ENCODE results near the gene C1orf141.

DNA sequence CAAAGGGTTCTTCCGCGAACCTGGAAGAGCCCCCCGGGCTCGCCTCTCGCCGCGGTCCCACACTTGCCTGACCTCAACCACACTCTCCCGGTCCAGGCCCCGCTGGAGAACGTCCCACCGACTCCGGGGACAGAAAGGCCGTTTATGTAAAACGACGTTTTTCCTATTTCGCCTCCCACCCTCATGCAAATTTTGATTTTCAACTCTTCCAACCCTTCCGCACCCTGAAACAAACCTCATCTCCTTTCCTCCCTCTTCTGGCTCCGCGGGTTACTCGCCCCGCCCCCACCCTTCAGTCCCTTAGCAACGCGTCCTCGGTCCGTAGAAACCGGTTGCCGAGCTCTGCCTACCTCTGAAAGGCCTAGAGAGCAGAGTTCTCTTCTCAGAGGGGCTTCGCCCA lies at the start of gene C1orf141:
- TF ChIP-seq, protein P1, sequence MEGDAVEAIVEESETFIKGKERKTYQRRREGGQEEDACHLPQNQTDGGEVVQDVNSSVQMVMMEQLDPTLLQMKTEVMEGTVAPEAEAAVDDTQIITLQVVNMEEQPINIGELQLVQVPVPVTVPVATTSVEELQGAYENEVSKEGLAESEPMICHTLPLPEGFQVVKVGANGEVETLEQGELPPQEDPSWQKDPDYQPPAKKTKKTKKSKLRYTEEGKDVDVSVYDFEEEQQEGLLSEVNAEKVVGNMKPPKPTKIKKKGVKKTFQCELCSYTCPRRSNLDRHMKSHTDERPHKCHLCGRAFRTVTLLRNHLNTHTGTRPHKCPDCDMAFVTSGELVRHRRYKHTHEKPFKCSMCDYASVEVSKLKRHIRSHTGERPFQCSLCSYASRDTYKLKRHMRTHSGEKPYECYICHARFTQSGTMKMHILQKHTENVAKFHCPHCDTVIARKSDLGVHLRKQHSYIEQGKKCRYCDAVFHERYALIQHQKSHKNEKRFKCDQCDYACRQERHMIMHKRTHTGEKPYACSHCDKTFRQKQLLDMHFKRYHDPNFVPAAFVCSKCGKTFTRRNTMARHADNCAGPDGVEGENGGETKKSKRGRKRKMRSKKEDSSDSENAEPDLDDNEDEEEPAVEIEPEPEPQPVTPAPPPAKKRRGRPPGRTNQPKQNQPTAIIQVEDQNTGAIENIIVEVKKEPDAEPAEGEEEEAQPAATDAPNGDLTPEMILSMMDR (conservative IDR thresholded peaks at IDR 0.05) = no peak
- no peak for TF ChIP-seq ZFX (IDR thresholded peaks at IDR 0.05)

Measured in C4-2B (cell line).